ENCODE results near the gene CDK5RAP3.
A peak's percentile ranks its signal among the peaks of the same experiment; 100 is the strongest.

The CDK5RAP3 gene, protein sequence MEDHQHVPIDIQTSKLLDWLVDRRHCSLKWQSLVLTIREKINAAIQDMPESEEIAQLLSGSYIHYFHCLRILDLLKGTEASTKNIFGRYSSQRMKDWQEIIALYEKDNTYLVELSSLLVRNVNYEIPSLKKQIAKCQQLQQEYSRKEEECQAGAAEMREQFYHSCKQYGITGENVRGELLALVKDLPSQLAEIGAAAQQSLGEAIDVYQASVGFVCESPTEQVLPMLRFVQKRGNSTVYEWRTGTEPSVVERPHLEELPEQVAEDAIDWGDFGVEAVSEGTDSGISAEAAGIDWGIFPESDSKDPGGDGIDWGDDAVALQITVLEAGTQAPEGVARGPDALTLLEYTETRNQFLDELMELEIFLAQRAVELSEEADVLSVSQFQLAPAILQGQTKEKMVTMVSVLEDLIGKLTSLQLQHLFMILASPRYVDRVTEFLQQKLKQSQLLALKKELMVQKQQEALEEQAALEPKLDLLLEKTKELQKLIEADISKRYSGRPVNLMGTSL

DNA sequence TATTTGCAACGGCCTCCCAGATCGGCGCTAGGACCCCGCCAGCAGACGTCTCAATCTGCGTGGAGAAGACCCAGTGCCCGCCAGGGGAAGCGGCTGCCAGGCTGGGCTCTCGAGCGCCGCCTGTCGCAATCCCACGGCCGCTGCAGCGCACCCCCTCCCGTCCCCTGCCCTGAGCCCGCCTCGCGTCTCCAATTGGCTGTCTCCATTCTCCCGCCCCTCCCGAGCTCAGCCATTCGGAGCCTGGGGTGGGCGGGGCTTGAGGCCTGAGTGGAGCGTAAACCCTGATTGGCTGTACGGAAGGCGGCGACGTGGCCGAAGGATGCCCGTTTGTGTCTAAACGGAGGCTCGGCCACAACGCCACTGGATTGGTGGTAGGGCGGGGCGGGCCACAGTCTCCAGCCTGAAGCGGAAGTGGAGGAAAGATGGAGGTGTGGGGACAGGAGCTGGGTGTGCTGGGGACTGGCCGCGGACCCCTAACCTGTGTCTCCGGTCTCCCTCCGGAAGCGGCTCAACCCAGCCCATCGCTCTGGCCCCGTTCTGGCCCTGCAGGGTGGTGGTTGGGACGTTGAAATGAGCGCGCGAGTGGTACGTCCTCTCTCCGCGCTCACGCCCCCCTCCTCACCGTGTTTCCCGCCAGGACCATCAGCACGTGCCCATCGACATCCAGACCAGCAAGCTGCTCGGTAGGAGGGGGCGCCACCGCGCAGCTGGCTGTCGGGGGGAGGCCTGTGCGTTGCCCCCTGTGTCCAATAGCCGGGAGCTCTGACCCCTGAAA is at the start of gene CDK5RAP3:
Gene CDK5RAP3 (plus strand): TSS at position 389 of the 775 bp plus-strand sequence. CDS start 34 bp downstream, at position 423.
- peak within 1 kb of the TSS; percentile 33 for H3K4me3 ChIP-seq (IDR thresholded peaks at IDR 0.05; ENCODE audit: insufficient read depth, low read depth, low read length)
- peak within 1 kb of the TSS; percentile 29 for H3K27ac ChIP-seq
- H3K36me3 ChIP-seq (ENCODE audit: insufficient read depth) = no peaks in the 10 kb centered on the region
- H3K79me2 ChIP-seq (ENCODE audit: insufficient read depth, low read depth) = peaks cover 10% of the 10 kb centered on the region; the same call in 1 of the 2 replicates
- no peaks in the 10 kb centered on the region for H3K27me3 ChIP-seq (ENCODE audit: insufficient read depth, low read depth)
- no peaks in the 10 kb centered on the region for H4K20me1 ChIP-seq (ENCODE audit: insufficient read depth)
- H3K9ac ChIP-seq = peak within 1 kb of the TSS; percentile 57; the same call in 1 of the 2 replicates
- H3K4me1 ChIP-seq (ENCODE audit: low read depth, poor library complexity, severe bottlenecking) = peaks cover 19% of the 10 kb centered on the region
- TF ChIP-seq CTCF (conservative IDR thresholded peaks at IDR 0.05; ENCODE audit: low read depth, low read length) = peak; percentile 82
- peak within 1 kb of the TSS; percentile 88 for H2AFZ ChIP-seq (ENCODE audit: low read depth)
- H3K4me2 ChIP-seq = peak within 1 kb of the TSS; percentile 94

- H3K36me3 ChIP-seq (ENCODE audit: insufficient read depth) = no peaks in the 10 kb centered on the region
These were observed 45.9 kb upstream of the CDK5RAP3 start for GRCh38 chr17:47924785-47925677.

DNA sequence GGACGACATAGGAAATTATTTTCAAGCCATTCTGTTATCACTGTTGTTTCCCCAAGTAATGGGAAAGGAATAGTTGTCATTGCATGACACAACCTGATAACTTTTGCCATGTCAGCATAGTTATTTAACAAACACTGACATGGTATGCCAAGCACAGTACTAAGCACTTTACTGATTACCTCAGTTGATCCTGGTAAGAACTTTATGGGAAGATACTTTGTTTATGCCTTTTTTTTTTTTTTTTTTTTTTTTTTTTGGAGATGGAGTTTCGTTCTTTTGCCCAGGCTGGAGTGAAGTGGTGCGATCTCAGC is 45.3 kb upstream of the CDK5RAP3 start:
- no peaks in the 10 kb centered on the region for H3K36me3 ChIP-seq (ENCODE audit: insufficient read depth)
- no peak overlapping the region for H3K27ac ChIP-seq
- no peaks in the 10 kb centered on the region for H4K20me1 ChIP-seq (ENCODE audit: insufficient read depth)
- H3K79me2 ChIP-seq (ENCODE audit: insufficient read depth, low read depth) = no peaks in the 10 kb centered on the region
- H3K9ac ChIP-seq = no peak overlapping the region
- TF ChIP-seq CTCF (conservative IDR thresholded peaks at IDR 0.05; ENCODE audit: low read depth, low read length) = no peak
- H3K4me3 ChIP-seq (IDR thresholded peaks at IDR 0.05; ENCODE audit: insufficient read depth, low read depth, low read length) = no peak overlapping the region
- H3K4me2 ChIP-seq = no peak overlapping the region
- no peak overlapping the region for H2AFZ ChIP-seq (ENCODE audit: low read depth)
- no peaks in the 10 kb centered on the region for H3K27me3 ChIP-seq (ENCODE audit: insufficient read depth, low read depth)
- H3K4me1 ChIP-seq (ENCODE audit: low read depth, poor library complexity, severe bottlenecking) = no peaks in the 10 kb centered on the region

More at GRCh38 chr17:47924785-47925677, 45.9 kb upstream of the CDK5RAP3 start:
- Histone ChIP-seq H3K4me2 (no peak overlapping the region), H4K20me1 (ENCODE audit: insufficient read depth) (no peaks in the 10 kb centered on the region), H3K27me3 (ENCODE audit: insufficient read depth, low read depth) (no peaks in the 10 kb centered on the region), H3K4me3 (IDR thresholded peaks at IDR 0.05; ENCODE audit: insufficient read depth, low read depth, low read length) (no peak overlapping the region), H3K9ac (no peak overlapping the region), H3K4me1 (ENCODE audit: low read depth, poor library complexity, severe bottlenecking) (no peaks in the 10 kb centered on the region), H2AFZ (ENCODE audit: low read depth) (no peak overlapping the region), H3K79me2 (ENCODE audit: insufficient read depth, low read depth) (no peaks in the 10 kb centered on the region), H3K27ac (no peak overlapping the region)
- TF ChIP-seq CTCF (conservative IDR thresholded peaks at IDR 0.05; ENCODE audit: low read depth, low read length) = no peak

- H3K4me3 ChIP-seq (IDR thresholded peaks at IDR 0.05; ENCODE audit: insufficient read depth, low read depth, low read length) = no peak overlapping the region
- H3K27ac ChIP-seq = no peak overlapping the region
- H3K9ac ChIP-seq = no peak overlapping the region
- no peak overlapping the region for H3K4me2 ChIP-seq
- no peaks in the 10 kb centered on the region for H3K79me2 ChIP-seq (ENCODE audit: insufficient read depth, low read depth)
- H2AFZ ChIP-seq (ENCODE audit: low read depth) = no peak overlapping the region
- no peak for TF ChIP-seq CTCF (conservative IDR thresholded peaks at IDR 0.05; ENCODE audit: low read depth, low read length)
- H3K36me3 ChIP-seq (ENCODE audit: insufficient read depth) = no peaks in the 10 kb centered on the region
- no peaks in the 10 kb centered on the region for H4K20me1 ChIP-seq (ENCODE audit: insufficient read depth)
- H3K4me1 ChIP-seq (ENCODE audit: low read depth, poor library complexity, severe bottlenecking) = no peaks in the 10 kb centered on the region
- H3K27me3 ChIP-seq (ENCODE audit: insufficient read depth, low read depth) = no peaks in the 10 kb centered on the region
These were observed 43.0 kb upstream of the CDK5RAP3 start for GRCh38 chr17:47927821-47928400.

Data from KMS-11 (cell line).